Chondrocyte (in vitro differentiated cells): ENCODE results near the gene BORCS8. TPM values are rescaled to one million over a fixed set of nuclear protein-coding genes. Genes with fewer than 3 reads are reported as not detected.
A peak's percentile ranks its signal among the peaks of the same experiment; 100 is the strongest.

Experiments used
- DNase-seq: peaks from one replicate; pipeline ENCODE4 v3.0.0; 2021; ENCODE audit warnings: mixed read lengths, low spot score
- H3K27ac Mint-ChIP-seq: one replicate; pipeline ENCODE4 v1.8.0; 2021; ENCODE audit warnings: mild to moderate bottlenecking, moderate library complexity, mixed read lengths; ENCODE audit not compliant: unreplicated experiment
- H3K27me3 Mint-ChIP-seq: 2 replicates; pipeline ENCODE4 v1.8.0; 2021; ENCODE audit warnings: low read depth, mixed read lengths
- H3K36me3 Mint-ChIP-seq: 2 replicates; pipeline ENCODE4 v1.8.0; 2021; ENCODE audit warnings: low read depth, mixed read lengths
- H3K4me1 Mint-ChIP-seq: 2 replicates; pipeline ENCODE4 v1.8.0; 2021; ENCODE audit warnings: low read depth, mild to moderate bottlenecking, mixed read lengths
- H3K4me3 Mint-ChIP-seq: one replicate; pipeline ENCODE4 v1.8.0; 2021; ENCODE audit warnings: mild to moderate bottlenecking, moderate library complexity, mixed read lengths; ENCODE audit not compliant: unreplicated experiment
- H3K9me3 Mint-ChIP-seq: 2 replicates; pipeline ENCODE4 v1.8.0; 2021; ENCODE audit warnings: low read depth, mixed read lengths
- CTCF ChIP-seq: fragments of 200-600 bp; sonication (generic); IDR thresholded peaks from 2 replicates; pipeline ENCODE4 v1.5.0; 2021; ENCODE audit warnings: antibody characterized with exemption, mild to moderate bottlenecking, moderate library complexity
- total RNA-seq: library from RNA; stranded (reverse); gene quantifications from 3 replicates; pipeline ENCODE4 v1.2.1, GENCODE V29; 2021

The BORCS8 gene
- total RNA-seq, 1 donor from 2014 or later, result 14.5 TPM

GRCh38 chr19:19169236-19170052 is 22.5 kb downstream of the BORCS8 start:
- Mint-ChIP-seq H3K36me3 (no peaks in the 10 kb centered on the region), H3K27ac (no peak overlapping the region), H3K4me3 (peak overlapping the region; percentile 55), H3K27me3 (no peaks in the 10 kb centered on the region), H3K9me3 (no peaks in the 10 kb centered on the region), H3K4me1 (peaks cover 25% of the 10 kb centered on the region)
- no peak for TF ChIP-seq CTCF
- DNase-seq, result no peak

- H3K36me3 Mint-ChIP-seq, result no peaks in the 10 kb centered on the region
- H3K4me3 Mint-ChIP-seq, result no peak overlapping the region
- no peak for TF ChIP-seq CTCF
- H3K27me3 Mint-ChIP-seq, result no peaks in the 10 kb centered on the region
- DNase-seq, result no peak
- H3K9me3 Mint-ChIP-seq, result no peaks in the 10 kb centered on the region
- peaks cover 25% of the 10 kb centered on the region for H3K4me1 Mint-ChIP-seq
- H3K27ac Mint-ChIP-seq, result no peak overlapping the region
These were observed 24.3 kb downstream of the BORCS8 start for GRCh38 chr19:19167612-19168011.

DNA sequence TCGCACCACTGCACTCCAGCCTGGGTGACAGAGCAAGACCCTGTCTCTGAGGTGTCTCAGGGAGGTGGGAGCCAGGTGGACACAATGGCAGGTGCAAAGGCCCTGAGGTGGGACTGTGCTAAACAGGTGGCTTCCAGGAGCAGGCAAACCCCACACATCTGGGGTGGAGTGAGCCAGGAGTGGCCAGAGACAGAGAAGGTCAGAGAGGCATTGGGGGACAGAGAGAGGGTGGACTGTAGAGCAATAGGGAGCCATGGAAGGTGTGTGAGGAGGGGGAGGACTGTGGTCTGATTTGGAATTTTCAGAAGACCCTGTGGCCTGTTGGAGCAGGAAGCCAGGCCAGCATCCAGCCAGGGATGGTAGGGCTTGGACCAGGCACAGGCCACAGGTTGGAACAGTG is 26.6 kb downstream of the BORCS8 start:
- no peaks in the 10 kb centered on the region for H3K9me3 Mint-ChIP-seq
- peaks cover 9% of the 10 kb centered on the region for H3K4me1 Mint-ChIP-seq
- no peak overlapping the region for H3K27ac Mint-ChIP-seq
- no peak for TF ChIP-seq CTCF
- DNase-seq, result no peak
- H3K27me3 Mint-ChIP-seq, result no peaks in the 10 kb centered on the region
- no peaks in the 10 kb centered on the region for H3K36me3 Mint-ChIP-seq
- H3K4me3 Mint-ChIP-seq, result no peak overlapping the region

DNA sequence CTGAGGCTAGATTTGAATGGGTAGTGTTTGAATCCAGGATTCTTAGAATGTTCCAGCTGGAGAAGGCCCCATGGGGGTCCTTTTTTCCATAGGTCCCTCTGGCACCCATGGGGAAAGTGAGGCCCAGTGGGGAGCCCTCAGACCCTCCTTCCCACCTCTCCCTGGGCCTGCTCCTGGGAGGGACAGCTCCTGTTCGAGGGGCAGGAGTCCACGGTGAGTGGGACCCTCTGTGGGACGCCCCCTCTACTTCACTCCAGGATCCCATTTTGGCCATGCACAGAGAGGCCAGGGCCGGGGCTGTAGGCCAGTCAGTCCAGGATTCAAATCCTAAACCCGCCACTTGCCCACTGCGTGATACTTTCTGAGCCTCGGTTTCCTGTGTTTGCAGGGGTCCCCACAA is 29.5 kb downstream of the BORCS8 start:
- Mint-ChIP-seq H3K27ac (no peak overlapping the region), H3K4me3 (no peak overlapping the region), H3K4me1 (no peaks in the 10 kb centered on the region), H3K27me3 (no peaks in the 10 kb centered on the region), H3K9me3 (no peaks in the 10 kb centered on the region), H3K36me3 (no peaks in the 10 kb centered on the region)
- no peak for DNase-seq
- TF ChIP-seq CTCF, result no peak

GRCh38 chr19:19160461-19161035 is 31.4 kb downstream of the BORCS8 start:
- DNase-seq, result no peak
- Mint-ChIP-seq H3K36me3 (peaks cover 9% of the 10 kb centered on the region), H3K4me3 (no peak overlapping the region), H3K27ac (no peak overlapping the region), H3K4me1 (no peaks in the 10 kb centered on the region), H3K27me3 (no peaks in the 10 kb centered on the region), H3K9me3 (no peaks in the 10 kb centered on the region)
- no peak for TF ChIP-seq CTCF
